Measurements from ENCODE around the gene ZNF438.

DNA sequence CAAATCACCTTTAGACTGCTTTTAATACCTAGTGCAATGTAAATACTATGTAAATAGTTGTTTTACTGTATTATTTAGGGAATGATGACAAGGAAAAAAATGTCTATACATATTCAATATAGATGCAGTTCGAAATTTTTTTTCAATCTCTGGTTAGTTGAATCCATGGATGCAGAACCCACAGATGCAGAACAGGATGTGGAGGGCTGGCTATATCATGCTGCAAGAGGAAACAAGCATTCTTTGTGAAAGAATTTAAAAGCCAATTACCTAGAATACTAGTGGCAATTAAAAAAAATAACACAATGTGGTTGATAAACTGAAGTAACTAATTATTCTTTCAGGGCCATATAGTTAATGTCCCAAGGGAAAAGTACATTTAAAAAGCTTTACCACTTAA is 170.4 kb downstream of the ZNF438 start:
- no peak for TF ChIP-seq POLR2A (IDR thresholded peaks at IDR 0.05; ENCODE audit: extremely low read depth, insufficient read length)
- TF ChIP-seq, protein P1, sequence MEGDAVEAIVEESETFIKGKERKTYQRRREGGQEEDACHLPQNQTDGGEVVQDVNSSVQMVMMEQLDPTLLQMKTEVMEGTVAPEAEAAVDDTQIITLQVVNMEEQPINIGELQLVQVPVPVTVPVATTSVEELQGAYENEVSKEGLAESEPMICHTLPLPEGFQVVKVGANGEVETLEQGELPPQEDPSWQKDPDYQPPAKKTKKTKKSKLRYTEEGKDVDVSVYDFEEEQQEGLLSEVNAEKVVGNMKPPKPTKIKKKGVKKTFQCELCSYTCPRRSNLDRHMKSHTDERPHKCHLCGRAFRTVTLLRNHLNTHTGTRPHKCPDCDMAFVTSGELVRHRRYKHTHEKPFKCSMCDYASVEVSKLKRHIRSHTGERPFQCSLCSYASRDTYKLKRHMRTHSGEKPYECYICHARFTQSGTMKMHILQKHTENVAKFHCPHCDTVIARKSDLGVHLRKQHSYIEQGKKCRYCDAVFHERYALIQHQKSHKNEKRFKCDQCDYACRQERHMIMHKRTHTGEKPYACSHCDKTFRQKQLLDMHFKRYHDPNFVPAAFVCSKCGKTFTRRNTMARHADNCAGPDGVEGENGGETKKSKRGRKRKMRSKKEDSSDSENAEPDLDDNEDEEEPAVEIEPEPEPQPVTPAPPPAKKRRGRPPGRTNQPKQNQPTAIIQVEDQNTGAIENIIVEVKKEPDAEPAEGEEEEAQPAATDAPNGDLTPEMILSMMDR (IDR thresholded peaks at IDR 0.05; ENCODE audit: low read depth, low read length), result no peak
- TF ChIP-seq MAX (IDR thresholded peaks at IDR 0.05; ENCODE audit: low read depth, low read length), result no peak
- TF ChIP-seq MYC (IDR thresholded peaks at IDR 0.05; ENCODE audit: low read depth, low read length), result no peak

All from NB4 (cell line).